Right lobe of liver (tissue), 4 donors: ENCODE measurements around the gene PA2G4.

Source experiments
- CTCF ChIP-seq, 4 donors: fragments of 200-600 bp in 3 of 4; fragments of 450-650 bp in 1 of 4; IDR thresholded peaks; one replicate each; pipeline versions ENCODE4 v1.5.1 to v1.8.0; 2016 to 2022; ENCODE audit warnings: antibody characterized with exemption in 4 of 4, mild to moderate bottlenecking in 2 of 4
- POLR2A ChIP-seq: fragments of 450-650 bp; IDR thresholded peaks from one replicate; pipeline ENCODE4 v1.6.1; 2017; ENCODE audit warnings: antibody characterized with exemption, mild to moderate bottlenecking
- donor health status: DM: no; HTN: no; CAD: no.
- donor health status: DM: no; HTN: no; CAD: no.
- donor health status: DM: no; HTN: yes; CAD: no.

DNA sequence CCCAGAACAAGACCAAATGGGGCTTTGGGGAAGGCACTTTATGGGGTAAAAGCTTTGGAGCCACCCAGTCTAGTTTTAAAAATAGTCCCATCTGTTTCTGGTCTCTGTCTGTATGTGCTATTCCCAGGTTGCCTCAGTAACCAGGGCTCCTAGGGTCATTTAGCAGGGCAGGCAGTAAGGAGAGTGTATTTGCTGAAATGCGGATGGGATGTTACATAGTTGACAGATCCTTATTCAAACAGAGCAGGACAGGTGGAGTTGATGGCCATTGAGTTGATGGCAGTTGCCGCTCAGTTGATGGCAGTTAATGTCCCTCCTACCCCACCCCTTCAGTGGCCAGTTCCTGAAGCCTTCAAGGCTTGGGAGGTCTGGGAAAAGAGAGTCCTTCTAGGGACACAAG is 18.3 kb downstream of the PA2G4 start:
- TF ChIP-seq CTCF (IDR thresholded peaks at IDR 0.05) (no peak), POLR2A (no peak)
